DMS153 treated with DMSO at 0.1 percent for 48 hours (cell line): ENCODE results near the gene ABCC4.

Experiments
- DNase-seq: peaks from one replicate; lab custom pipeline; 2025; ENCODE audit not compliant: unreplicated experiment; lab: John Stamatoyannopoulos, UW

ABCC4 gene

DNA sequence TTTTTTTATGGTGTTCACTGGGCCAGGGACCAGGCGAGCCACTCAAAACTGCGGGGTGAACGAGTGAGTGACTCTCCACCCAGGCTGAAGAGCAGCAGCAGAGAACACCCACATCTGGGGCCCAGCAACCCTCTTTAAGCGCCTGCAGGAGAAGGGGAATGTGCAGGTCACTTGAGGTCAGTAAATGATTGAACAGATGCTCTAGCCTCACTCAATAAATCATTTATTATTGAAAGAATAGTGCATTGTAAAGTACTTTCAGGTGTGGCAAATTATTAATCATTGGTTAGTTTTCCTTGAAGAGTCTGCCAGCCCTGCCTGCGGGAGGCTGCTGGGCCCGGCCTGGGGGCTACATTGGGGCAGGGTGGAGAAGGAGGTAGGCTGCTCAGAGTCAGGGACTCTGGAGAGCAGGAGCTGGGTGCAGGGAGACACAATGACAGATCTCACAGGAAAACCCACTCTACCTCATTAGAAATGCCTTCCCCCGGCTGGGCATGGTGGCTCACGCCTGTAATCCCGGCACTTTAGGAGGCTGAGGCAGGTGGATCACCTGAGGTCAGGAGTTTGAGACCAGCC lies 42.5 kb downstream of the ABCC4 start:
- DNase-seq: no peak

DNA sequence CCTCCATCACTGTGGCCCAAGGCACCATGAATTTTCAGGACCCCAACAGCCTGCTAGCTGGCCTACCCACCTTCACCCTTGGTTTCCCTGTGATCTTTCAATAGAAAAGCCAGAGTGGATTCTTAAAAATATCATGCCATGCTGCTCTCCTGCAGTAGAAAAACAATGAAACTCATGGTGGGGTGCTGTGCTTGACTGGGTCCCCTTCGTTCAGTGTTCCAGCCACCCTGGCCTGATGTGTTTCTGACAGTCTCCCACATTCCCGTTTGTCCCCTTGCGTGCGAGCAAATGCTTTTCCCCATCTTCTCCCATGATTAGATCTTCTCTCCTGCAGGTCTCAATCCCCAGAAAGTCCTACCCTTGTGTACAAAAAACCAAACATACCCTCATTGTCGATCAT lies 43.2 kb downstream of the ABCC4 start:
- DNase-seq: no peak

DNA sequence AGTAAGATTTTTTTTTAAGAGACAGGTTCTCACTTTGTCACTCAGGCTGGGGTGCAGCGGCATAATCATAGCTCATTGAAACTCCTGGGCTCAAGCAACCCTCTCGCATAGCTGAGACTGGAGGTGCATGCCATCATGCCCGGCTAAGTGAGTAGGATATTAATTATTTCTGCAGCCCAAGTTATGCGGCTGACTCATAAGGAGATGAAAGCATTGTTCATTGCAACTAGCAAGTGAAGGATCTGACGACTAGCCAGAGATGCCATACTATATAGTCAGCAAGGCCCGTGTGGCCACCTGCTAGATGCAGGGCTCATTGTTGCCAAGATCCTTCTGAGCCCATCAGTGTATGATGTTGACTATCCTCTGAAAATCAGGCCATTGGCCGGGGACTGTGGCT lies 45.2 kb downstream of the ABCC4 start:
- no peak for DNase-seq

DNA sequence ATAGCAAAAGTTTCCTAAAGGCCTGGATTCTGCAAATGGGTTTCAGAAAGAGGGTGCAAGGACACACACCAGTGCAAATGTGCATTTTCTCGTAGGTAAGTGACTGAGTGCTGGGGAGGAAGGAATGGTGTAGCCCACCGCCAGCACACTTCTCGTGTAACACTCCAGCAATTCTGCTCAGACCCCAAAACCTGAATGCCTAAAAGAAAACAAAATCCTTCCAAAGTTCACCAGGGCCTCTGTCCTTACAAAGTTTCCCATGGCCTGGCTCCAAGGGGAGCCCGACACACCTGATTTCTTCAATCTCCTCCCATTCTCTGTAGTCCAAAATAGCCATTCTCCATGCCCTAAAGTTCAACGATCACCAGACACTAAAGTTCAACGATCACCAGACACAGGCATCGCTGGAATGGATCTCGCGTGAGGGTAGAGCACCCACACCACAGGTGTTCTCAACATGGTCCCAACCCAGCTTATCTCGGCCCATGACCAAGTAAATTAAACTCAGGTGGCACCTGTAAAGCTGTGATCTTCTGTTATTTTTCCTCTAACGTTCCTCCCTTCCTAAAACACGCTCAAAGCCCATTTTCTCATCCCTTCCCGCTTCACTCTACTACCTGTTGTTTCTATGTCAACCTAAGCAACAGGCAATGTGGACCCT lies 46.0 kb downstream of the ABCC4 start:
- no peak for DNase-seq

DNA sequence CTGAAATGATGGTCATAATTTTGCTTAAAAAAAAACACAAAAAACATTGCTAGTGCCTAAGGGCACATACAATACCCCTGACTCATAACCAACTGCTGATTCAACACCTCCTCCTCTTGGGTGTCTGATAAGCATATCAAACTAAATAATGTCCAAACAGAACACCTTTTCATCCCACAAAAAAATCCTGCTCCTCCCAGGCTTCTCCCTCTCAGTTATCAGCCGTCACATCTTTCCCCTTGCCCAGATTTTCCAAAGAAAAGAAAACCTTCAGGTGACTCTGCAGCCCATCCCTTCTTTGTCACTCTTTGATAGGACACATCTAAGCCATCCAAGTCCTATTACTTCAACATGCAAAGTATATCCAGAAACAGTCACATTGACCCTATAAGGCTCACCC lies 46.9 kb downstream of the ABCC4 start:
- no peak for DNase-seq

DNA sequence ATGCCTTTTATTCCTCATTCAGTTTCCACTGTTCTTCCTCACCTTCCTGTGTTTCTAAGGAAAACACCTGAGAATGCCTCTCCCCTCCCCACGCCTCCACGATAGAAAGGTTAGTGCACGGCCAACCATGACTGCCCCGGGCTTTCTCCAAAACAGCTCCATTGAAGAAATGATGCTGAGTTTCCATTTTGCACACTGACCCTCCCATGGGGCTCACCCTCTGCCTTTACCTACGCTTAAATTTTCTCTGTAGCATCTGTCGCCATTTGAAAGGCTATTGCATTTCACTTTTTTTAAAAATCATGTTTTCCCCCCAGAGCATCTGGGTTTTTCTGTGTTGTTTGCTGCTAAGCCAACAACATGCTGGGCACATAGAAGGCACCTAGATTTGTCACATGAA lies 48.2 kb downstream of the ABCC4 start:
- DNase-seq: no peak

DNA sequence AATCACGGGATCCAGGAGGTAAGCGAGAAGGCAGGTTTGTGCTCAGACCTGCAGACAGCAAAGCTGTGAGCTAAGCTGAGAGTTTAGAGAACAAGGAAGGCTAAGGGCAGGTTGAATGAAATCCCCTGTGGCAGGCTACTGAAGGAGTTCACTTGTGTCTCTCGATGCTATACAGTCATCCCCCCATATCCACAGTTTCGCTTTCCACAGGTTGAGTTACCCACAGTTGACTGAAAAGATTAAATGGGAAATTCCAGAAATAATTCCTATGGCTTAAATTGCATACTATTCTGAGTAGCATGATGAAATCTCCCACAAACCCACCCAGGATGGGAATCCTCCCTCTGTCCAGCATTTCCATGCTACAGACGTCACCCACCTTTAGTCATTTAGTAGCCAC lies 49.6 kb downstream of the ABCC4 start:
- DNase-seq: no peak

DNA sequence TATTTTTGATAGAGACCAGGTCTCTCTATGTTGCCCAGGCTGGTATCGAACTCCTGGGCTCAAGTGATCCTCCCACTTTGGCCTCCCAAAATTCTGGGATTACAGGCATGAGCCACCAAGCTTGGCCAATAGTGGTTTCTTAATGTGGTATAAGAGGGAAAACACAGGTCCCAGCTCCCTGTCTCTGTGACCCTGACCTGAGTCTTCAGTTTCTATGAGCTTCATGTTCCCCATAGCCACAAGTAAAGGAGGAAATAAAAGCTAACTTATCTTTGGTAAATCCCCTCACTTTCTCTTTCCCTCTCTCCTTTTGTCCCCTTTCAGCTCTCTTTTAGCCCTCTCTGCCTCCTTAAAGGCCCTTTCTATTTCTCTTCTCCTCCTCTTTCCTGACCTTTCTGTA lies 50.3 kb downstream of the ABCC4 start:
- no peak for DNase-seq

DNA sequence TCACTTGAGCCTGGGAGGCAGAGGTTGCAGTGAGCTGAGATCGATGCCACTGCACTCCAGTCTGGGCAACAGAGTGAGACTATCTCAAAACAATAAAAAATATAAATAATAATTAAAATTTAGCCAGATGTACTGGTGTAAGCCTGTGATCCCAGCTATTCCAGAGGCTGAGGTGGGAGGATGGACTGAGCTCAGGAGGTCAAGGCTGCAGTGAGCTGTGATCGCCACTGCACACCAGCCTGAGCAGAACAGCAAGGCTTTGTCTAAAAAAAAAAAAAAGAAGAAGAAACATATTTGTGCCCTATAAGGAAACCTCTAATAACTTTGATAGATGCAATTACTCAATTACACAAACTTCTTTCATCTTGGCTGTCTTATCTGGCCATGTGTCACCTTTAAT lies 52.3 kb downstream of the ABCC4 start:
- DNase-seq: no peak

DNA sequence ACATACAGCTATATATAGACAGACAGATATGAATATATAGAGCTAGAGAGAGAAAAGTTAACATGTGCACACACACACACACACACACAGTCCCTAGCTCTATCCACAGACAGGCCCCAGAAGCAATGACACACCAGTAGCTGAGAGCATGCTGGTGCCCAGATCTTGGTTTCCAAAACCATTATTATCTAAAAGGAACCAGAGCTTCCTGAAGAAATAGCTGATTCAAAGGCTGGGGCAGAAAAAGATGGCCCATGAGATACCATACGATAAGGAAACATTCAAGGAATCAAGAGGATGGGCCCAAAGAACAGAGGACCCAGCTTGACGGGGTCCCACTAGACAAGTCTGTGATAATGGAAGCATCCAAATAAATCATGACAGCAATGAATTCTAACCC lies 53.4 kb downstream of the ABCC4 start:
- no peak for DNase-seq

DNA sequence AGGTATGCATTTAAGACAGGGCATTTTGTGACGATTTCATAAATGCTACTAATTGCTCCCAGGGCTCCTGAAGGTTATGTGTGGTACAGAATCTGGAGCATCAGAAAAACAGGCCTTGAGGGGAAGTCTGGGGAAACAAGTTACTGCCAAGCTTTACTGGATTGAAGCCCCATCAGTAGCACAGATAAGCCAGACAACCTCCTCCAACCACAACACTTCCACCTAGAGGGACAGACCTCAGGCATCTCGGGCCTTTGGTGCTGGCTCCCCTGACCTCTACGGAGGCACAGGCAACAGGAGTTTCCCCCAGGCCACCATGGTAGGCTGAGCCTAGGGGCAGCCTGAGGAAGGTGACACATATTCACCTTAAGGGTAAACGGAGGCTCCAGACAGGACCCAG lies 54.1 kb downstream of the ABCC4 start:
- no peak for DNase-seq

DNA sequence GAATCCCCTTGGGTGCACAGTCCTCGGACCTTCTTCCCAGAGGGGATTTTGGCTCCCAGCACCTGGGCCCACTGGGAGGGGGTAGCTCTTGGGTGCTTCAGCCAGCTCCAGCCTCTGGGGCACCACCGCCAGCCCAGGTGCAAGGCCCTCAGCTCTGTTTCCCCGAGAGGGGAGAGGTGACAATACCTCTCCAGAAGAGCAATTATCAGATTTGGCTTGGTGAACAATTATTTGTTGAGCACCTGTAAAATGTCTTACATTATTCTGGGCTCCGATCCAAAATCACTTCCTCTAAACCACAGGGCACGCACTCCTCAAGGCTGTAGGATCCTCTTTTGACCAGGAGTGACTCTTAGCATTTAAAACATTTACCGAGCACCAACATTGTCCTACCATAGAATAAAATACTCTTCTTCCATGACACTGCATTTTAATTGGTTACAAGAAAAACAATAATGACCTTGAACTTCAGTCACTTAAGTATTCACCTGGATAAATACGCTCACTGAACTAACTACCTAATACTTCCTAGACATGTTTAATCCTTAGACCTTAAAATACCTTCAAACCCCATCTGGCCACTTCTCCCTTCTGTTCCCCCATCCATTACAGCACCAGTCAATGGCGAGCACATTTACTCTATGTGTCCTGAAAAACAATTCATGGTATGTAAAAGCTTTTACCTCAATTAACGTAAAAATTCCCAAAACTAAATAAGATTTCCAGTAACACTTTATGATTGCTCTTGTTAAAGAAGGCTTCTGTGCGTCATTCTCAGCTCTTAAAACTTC lies 54.8 kb downstream of the ABCC4 start:
- DNase-seq: peak; percentile 91

DNA sequence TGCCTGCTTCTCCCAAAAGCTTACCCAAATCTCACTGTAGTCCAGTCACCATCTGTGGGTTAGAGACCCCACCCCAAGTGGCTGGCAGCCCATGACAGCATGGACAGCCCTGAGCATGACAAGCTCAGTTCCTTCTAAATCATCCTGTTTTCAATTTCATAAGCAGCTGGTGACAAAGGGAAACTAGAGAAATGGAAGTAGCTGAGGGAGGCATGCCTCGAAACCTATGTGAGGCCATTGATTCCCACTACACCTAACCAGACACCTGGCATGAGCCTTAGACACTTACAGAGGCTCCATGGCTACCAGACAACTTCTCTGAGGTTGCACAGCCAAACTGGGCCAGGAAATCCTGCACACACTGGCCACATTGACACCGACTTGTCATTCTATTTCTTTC lies 56.2 kb downstream of the ABCC4 start:
- DNase-seq: no peak

DNA sequence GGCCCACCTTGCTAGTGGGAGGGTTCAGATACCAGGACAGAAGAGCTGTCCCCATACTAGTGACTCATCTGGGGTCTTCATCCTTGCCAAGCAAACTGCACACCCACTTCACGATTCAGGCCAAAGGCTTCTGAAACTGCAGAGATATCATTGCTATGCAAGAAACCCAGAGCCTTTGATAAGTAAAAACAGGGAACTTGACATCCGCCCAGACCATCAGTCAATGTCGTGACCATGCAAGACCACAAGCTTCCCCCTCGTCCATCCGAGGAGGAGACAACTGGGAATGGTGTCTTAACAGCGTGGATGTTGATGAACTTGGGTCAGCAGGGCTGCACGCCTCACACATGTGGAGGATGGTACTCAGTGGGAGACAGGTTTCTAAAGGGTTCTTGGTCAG lies 58.0 kb downstream of the ABCC4 start:
- DNase-seq: no peak

DNA sequence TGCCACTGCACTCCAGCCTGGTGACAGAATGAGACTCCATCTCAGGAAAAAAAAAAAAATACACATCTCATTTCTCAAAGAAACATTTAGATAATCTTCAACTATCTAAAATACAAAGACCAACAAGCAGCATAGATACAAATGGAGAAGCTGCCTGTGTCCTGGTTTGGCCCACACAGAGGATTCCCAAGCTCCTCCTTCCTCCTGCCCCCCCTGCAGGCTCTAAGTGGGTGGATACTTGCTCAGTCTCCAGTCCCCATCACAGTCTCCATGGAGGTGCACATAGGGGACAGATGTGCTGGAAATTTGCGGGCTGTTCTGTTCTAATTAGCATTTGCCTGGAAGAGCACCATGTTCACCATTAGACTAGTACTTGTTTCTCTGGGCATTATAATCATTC lies 59.9 kb downstream of the ABCC4 start:
- DNase-seq: no peak

DNA sequence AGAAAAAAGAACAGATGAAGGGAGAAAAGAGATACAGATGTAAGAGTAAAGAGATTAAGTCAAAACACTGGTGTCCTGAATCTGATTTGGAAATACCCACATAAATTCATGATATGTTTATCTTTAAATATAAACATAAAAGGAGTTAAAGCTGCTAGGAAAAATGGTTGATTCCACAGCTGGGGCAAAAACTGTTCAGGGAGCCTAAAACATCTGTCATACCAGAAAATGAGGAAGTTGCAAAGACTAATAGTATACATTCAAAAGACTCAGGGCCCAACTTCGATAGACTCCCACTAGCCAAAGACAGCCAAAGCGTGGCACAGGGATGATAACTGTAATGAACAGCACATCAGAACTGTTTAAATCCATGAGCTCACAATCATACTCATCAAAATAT lies 62.0 kb downstream of the ABCC4 start:
- DNase-seq: no peak

DNA sequence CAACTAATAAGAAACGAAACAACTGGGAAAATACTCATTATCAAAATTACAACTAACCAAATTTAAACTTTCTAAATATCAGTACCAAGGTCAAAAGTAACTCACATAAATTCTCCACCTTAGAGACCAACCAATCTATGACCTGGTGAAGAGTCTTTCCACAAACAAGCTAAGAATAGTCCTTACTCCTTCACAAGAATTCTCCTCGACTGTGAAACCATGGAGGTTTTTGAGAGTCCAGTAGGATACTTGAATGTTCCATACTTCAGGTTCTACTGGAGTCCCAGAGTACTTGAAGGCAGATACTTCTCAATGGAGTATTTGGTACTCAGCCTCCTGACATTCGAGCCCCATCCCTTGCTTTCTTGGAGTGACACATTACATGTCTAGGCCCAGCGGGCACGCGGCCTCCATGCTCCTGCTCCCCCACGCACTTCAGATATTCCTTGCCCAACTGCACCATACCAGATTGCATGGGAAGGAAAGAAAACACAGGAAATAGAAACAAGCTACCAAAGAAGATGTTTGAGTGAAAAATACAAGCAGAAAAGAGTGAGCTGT lies 63.9 kb downstream of the ABCC4 start:
- no peak for DNase-seq

DNA sequence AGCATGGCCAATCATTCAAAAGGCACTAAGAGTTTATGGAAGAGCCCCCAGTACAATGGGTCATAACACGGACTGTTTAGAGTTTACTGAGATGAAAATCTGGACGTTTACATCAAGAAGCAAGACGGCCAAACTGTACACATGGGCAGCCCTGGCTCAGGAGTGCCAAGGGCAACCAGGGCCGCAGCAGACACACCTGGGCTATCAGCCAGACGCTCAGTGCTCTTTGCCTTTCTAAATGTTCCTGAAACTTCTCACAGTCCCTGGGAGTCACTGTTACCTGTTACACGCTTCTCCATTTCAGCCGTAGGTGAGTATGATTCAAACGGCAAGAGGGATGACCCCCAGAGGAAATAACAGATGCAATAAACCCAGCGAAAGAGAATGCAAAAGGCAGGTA lies 64.5 kb downstream of the ABCC4 start:
- no peak for DNase-seq

DNA sequence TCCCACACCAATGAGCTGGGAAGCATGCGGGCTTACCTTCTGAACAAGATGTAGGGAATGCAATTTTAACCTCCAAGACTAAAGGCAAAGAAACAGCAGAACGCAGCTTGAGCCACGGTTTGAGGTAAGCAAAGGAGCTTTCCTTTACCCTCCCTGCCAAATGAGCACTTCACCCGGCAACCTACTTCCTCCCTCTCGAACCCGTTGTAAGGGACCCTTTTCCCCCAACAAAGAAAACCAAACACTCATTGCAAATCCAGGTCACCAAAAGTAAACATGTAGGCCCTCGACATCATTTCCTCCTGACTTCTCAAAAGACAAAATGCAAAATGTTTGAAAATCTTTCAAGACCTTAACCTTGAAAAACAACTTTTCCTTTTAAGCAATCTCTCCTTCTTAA lies 65.3 kb downstream of the ABCC4 start:
- DNase-seq: no peak

DNA sequence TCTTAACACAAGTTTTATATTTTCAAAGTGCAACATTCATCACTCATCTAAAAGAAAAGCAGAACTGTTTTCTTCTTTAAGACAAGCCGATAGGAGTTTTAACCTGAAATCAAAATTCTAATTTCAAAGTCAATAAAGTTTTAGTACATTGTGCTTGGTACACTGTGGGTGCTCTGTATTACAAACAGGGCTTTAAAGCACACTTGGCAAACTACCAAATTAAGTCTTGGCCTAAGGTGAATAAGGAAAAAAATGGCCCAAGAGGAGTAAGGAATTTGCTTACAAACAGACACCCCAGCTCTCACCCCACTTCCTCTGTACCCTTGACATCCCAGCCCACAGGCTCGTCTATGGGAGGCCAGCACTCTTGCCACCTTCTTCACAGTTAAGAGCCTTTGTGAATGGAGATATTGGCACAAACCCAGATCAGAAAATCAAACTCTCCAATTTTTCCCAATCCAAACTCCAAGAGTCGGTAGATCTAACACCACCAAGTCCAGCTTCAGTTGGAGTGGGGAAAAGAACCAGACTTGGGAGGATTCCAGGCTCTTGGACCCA lies 66.0 kb downstream of the ABCC4 start:
- no peak for DNase-seq

DNA sequence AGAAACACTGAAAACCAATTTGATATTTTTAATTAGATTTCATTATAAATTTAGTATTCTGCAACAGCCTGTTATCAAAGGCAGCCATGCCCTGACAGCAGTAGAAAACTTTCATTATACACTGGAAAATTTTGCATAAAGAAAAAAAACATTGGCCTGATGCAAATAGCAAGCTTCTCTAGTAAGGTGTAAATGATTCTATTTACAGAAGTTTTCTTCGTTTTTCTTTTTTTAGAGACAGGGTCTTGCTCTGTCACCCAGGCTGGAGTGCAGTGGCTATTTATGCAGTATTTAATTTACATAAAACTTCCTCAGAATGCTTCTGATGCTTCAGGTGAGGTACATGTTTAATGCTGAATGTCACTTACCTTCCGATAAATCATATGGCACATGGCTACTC lies 67.0 kb downstream of the ABCC4 start:
- DNase-seq: no peak
